Transverse colon (tissue), 3 donors: ENCODE results near the gene C9orf152.

Source experiments
- POLR2A ChIP-seq: fragments of 450-650 bp; IDR thresholded peaks from one replicate; pipeline ENCODE4 v1.6.1; 2016; ENCODE audit warnings: antibody characterized with exemption, mild to moderate bottlenecking, moderate library complexity
- TF ChIP-seq, protein P1 (sequence below), 5 experiments: fragments of 200-600 bp in 3 of 5; fragments of 450-650 bp in 2 of 5; sonication (generic) in 3 of 5; IDR thresholded peaks; 1 replicate in 2 of 5; 2 replicates in 3 of 5; pipeline ENCODE4 v1.5.1; 2016 to 2017; ENCODE audit warnings: antibody characterized with exemption in 5 of 5, inconsistent platforms in 3 of 5, mild to moderate bottlenecking in 2 of 5, moderate library complexity in 1 of 5

DNA sequence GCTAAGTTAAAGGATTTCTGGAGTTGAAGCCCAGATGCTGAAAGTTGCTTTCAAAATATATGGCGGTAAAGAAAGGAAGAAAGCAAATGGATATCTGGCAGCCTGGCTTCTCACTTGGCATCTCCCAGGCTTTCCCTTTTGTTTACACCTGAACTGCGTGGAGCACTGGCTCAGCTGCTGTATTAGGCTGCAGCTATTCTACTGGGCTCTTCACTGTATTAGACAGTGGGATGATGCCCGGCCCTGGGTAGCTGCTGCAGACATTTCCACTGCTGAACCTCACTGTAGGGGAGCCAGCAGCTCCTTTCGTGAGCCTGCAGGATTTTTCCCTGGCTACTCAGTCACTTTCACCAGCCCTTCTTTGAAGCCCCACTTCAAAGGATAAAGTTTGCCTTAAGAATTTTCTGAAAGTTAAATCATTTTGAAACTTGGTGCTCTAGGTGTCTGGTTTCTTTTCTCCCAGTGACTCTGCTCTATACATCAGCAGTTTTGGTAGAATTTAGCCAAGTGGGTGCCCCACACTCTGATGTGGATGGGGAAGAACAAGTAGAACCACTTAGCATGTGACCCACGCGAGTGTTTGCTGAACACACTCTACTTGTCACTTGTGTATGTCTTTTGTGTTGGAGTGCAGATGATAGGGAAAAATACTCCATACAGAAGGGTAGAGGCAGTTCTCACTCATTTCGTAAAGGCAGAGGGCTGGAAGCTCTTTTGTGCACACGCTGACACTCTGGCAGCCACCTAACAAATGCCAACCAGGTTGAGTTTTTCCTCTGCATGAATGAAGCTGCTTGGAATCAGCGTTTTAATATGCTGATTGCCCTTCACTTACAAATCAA is 49.9 kb downstream of the C9orf152 start:
- TF ChIP-seq, protein P1, sequence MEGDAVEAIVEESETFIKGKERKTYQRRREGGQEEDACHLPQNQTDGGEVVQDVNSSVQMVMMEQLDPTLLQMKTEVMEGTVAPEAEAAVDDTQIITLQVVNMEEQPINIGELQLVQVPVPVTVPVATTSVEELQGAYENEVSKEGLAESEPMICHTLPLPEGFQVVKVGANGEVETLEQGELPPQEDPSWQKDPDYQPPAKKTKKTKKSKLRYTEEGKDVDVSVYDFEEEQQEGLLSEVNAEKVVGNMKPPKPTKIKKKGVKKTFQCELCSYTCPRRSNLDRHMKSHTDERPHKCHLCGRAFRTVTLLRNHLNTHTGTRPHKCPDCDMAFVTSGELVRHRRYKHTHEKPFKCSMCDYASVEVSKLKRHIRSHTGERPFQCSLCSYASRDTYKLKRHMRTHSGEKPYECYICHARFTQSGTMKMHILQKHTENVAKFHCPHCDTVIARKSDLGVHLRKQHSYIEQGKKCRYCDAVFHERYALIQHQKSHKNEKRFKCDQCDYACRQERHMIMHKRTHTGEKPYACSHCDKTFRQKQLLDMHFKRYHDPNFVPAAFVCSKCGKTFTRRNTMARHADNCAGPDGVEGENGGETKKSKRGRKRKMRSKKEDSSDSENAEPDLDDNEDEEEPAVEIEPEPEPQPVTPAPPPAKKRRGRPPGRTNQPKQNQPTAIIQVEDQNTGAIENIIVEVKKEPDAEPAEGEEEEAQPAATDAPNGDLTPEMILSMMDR (IDR thresholded peaks at IDR 0.05) = no peak
- no peak for TF ChIP-seq POLR2A
